Measurements from ENCODE around the gene FAAH.

Gene FAAH

DNA sequence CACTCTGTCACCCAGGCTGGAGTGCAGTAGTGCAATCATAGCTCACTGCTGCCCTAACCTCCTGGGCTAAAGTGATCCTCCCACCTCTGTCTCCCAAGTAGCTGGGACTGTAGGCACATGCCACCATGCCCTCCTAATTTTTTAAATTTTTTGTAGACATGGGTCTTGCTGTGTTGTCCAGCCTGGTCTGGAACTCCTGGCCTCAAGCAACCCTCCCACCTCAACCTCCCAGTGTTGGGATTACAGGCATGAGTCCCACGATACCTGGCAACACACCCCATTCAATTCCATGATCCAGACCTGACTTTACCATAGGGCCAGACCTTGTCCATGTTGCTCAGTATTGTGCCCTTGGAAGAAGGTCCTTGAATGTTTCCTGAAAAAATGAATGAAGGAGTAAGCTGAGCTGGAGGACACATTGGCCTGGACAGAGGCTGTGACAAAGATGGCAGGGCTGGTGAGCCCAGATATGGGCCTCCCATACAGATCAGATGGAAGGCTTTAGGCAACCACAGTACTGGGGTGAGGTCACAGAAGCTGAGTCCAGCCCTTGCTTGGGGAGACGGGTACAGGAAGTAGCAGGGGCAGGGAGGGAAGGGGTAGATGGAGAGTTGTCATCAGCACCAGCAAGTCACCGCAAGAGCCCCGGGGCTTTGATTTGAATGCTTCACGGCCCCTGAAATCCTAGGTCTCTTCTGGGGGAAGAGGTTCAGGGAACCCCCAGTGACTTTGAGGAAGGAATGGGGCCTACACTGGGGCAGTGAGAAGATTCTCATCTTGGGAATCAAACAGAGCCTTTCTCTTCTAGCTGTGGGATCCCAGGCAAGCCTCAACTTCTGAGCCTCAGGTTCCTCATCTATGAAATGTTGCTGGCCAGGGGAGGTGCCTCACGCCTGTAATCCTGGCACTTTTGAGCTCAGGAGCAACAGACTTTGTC lies 55.4 kb downstream of the FAAH start:
- DNase-seq (ENCODE audit: low read depth, low spot score) = no peak
- peaks cover 11% of the 10 kb centered on the region; the same call in 1 of the 2 replicates for H3K4me1 ChIP-seq (ENCODE audit: control insufficient read depth, insufficient read depth, low read length)
- no peak overlapping the region for H3K4me3 ChIP-seq (ENCODE audit: low read length)
- no peak overlapping the region for H3K27ac ChIP-seq (ENCODE audit: low read length)
- no CpG with 5 or more reads among the region's 6 CpGs for WGBS (ENCODE audit: insufficient coverage, insufficient read length)
- H3K27me3 ChIP-seq (ENCODE audit: control insufficient read depth, insufficient read depth, low read length) = peaks cover 63% of the 10 kb centered on the region
- H3K36me3 ChIP-seq (ENCODE audit: control insufficient read depth, insufficient read depth, low read length) = no peaks in the 10 kb centered on the region
- no peaks in the 10 kb centered on the region for H3K9me3 ChIP-seq (ENCODE audit: control insufficient read depth, insufficient read depth, low read length)

DNA sequence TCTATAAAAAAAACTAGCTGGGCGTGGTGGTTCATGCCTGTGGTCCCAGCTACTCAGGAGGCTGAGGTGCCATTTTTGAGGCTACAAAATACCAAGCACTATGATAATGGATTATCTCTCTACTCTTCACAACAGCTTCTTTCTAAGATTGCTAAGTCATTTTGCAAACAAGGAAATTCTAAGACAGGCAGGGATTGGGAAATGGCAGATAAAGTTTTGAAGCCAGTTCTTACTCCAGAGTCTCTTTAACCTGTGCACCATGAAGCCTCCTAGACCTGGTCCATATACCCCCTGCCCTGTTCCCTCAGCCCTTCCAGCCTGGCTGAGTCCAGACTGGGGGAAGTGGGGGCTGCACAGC lies 56.0 kb downstream of the FAAH start:
- H3K9me3 ChIP-seq (ENCODE audit: control insufficient read depth, insufficient read depth, low read length) = no peaks in the 10 kb centered on the region
- H3K4me1 ChIP-seq (ENCODE audit: control insufficient read depth, insufficient read depth, low read length) = peaks cover 11% of the 10 kb centered on the region; the same call in 1 of the 2 replicates
- no peak overlapping the region for H3K4me3 ChIP-seq (ENCODE audit: low read length)
- no peaks in the 10 kb centered on the region for H3K36me3 ChIP-seq (ENCODE audit: control insufficient read depth, insufficient read depth, low read length)
- no peak overlapping the region for H3K27ac ChIP-seq (ENCODE audit: low read length)
- DNase-seq (ENCODE audit: low read depth, low spot score) = no peak
- H3K27me3 ChIP-seq (ENCODE audit: control insufficient read depth, insufficient read depth, low read length) = peaks cover 66% of the 10 kb centered on the region
- no CpG with 5 or more reads among the region's 1 CpG for WGBS (ENCODE audit: insufficient coverage, insufficient read length)

DNA sequence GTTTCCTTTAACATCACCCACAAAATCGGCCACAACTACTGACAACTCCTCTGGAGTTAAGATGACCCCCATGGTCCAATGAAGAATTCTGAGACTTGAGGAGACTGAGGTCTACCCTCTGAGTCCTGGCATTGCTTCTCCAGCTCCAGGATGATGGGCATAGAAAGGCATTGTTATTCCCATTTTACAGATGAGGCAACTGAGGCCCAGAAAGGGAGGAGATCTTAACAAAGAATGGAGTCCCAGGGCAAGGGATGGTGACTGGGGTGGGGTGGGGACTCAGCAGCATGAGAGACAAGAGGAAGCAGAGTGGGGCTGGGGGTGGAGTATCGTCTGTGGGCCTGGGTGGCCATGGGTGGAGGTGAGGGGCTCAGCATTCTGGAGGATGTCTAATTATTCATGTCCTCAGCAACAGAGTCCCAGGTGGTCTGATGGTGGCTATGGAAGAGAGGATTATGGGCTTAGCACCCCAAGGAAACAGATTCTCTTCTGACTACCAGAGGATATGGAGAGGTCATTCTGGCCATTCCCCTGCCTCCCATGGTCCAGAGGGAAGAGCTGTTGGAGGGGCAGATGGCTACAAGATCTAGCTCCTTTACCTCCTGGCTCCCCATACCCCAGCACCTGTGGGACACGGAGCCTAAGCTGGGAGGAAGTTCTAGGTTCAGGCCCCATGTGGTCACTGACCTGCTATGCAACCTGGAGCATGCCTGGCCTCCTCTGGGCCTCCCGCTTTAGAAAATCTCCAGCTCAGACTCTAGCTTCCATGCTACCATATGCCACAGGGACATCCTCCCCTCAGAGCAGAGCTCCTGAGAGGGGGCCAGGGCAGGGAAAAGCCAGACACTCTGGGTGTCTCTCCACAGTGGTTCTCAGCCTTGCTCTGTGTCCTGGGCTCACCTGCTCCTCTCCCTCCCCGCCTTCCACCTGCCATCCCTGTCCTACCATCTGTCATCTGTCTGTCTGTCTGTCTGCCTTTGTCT lies 58.1 kb downstream of the FAAH start:
- Histone ChIP-seq H3K9me3 (ENCODE audit: control insufficient read depth, insufficient read depth, low read length) (no peaks in the 10 kb centered on the region), H3K27me3 (ENCODE audit: control insufficient read depth, insufficient read depth, low read length) (peaks cover 62% of the 10 kb centered on the region)
- no peak for DNase-seq (ENCODE audit: low read depth, low spot score)

DNA sequence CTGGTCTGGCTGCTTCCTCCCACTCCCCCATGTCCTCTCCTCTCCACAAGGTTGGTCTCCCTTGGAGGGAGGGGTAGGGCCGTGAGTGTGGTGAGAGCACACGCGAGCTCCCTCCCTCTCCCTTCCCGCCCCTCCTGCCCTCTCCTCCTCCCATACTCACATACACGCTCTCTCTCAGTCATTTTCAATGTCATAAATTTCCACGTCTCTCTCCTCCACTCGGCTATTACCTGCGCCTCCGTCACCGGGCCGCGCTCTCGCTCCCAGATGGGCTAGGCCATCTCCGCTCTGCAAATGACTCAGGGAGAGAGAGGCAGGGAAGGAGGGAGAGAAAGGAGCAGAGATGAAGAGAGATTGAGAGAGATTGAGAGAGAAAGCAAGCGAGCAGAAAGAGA lies 58.8 kb downstream of the FAAH start:
- H3K4me1 ChIP-seq (ENCODE audit: control insufficient read depth, insufficient read depth, low read length) = peaks cover 6% of the 10 kb centered on the region; the same call in 1 of the 2 replicates

More for the DNA sequence above, 58.1 kb downstream of the FAAH start:
- H3K4me1 ChIP-seq (ENCODE audit: control insufficient read depth, insufficient read depth, low read length) = peaks cover 6% of the 10 kb centered on the region; the same call in 1 of the 2 replicates
- H3K4me3 ChIP-seq (ENCODE audit: low read length) = no peak overlapping the region
- WGBS (ENCODE audit: insufficient coverage, insufficient read length) = no CpG with 5 or more reads among the region's 5 CpGs
- H3K36me3 ChIP-seq (ENCODE audit: control insufficient read depth, insufficient read depth, low read length) = no peaks in the 10 kb centered on the region
- no peak overlapping the region for H3K27ac ChIP-seq (ENCODE audit: low read length)

DNA sequence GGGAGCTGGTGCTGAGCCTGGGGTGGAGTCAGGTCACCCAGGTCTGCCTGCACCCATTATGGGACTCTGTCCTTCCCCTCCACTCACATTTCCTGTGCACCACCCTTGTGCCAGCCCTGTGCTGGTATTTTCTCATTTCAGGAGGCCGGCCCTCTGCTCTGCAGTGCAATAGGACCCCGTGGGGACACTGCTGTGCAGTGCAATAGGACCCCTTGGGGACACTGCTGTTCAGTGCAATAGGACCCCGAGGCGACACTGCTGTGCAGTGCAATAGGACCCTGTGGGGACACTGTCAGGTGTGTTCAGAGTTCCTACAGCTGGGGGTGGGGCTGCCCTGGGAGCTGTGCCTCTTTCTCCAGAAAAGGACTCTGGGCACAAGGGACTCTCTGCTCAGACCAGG lies 59.3 kb downstream of the FAAH start:
- Histone ChIP-seq H3K36me3 (ENCODE audit: control insufficient read depth, insufficient read depth, low read length) (no peaks in the 10 kb centered on the region), H3K4me3 (ENCODE audit: low read length) (no peak overlapping the region), H3K9me3 (ENCODE audit: control insufficient read depth, insufficient read depth, low read length) (no peaks in the 10 kb centered on the region), H3K27me3 (ENCODE audit: control insufficient read depth, insufficient read depth, low read length) (peaks cover 54% of the 10 kb centered on the region), H3K4me1 (ENCODE audit: control insufficient read depth, insufficient read depth, low read length) (peaks cover 6% of the 10 kb centered on the region; the same call in 1 of the 2 replicates), H3K27ac (ENCODE audit: low read length) (no peak overlapping the region)
- no CpG with 5 or more reads among the region's 4 CpGs for WGBS (ENCODE audit: insufficient coverage, insufficient read length)
- no peak for DNase-seq (ENCODE audit: low read depth, low spot score)

More for the DNA sequence above, 58.8 kb downstream of the FAAH start:
- Histone ChIP-seq H3K27ac (ENCODE audit: low read length) (no peak overlapping the region), H3K4me3 (ENCODE audit: low read length) (no peak overlapping the region), H3K27me3 (ENCODE audit: control insufficient read depth, insufficient read depth, low read length) (peaks cover 55% of the 10 kb centered on the region), H3K9me3 (ENCODE audit: control insufficient read depth, insufficient read depth, low read length) (no peaks in the 10 kb centered on the region), H3K36me3 (ENCODE audit: control insufficient read depth, insufficient read depth, low read length) (no peaks in the 10 kb centered on the region)
- no peak for DNase-seq (ENCODE audit: low read depth, low spot score)
- WGBS (ENCODE audit: insufficient coverage, insufficient read length) = no CpG with 5 or more reads among the region's 15 CpGs

DNA sequence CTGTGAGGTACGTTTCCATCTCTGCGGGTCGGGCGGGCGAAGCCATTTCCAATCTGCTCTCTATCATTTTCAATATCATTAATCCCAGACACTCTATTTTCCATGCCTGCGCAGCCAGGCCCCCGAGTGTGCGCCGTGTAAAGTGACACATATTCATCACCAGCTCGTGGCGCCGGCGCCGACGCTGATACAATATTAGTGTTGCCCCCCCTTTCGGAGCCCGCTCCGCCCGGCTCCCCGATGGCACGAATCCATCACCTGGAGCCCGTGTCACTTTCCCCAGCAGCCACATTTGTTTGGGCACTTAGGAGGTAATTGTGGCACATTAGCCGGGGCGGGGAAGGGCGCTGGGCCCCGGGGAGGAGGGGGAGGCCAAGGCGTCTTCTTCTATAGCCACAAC lies 61.8 kb downstream of the FAAH start:
- Histone ChIP-seq H3K27me3 (ENCODE audit: control insufficient read depth, insufficient read depth, low read length) (peaks cover 29% of the 10 kb centered on the region), H3K36me3 (ENCODE audit: control insufficient read depth, insufficient read depth, low read length) (no peaks in the 10 kb centered on the region), H3K27ac (ENCODE audit: low read length) (no peak overlapping the region), H3K4me3 (ENCODE audit: low read length) (no peak overlapping the region), H3K4me1 (ENCODE audit: control insufficient read depth, insufficient read depth, low read length) (peaks cover 3% of the 10 kb centered on the region; the same call in 1 of the 2 replicates), H3K9me3 (ENCODE audit: control insufficient read depth, insufficient read depth, low read length) (no peaks in the 10 kb centered on the region)
- no CpG with 5 or more reads among the region's 27 CpGs for WGBS (ENCODE audit: insufficient coverage, insufficient read length)
- no peak for DNase-seq (ENCODE audit: low read depth, low spot score)

DNA sequence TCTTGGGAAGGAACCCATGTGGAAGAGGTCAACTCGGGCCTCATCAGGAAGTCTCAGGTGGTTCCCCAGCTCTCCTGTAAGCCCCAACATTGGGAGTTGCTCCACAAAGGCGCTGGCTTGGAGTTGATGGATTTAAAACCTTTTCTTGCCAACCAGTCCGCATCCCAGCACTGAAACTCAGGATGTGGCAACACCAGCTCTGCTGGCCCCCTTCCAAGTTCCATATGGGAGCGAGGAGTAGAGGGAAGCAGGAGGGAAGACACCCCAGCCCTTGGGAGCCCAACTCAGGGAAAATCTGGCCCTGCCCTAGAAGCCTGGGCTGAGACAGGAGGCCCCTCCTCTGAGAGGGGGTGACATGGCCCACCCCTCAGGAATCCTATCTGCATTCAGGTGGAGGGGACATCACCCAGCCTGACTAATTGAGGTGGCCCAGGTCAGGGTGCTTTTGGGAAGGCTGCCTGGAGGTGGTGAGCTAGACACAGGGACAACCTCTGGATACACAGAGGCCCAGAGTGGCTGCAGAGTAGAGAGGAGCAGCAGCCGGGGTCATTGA lies 62.4 kb downstream of the FAAH start:
- H3K36me3 ChIP-seq (ENCODE audit: control insufficient read depth, insufficient read depth, low read length) = no peaks in the 10 kb centered on the region
- H3K4me1 ChIP-seq (ENCODE audit: control insufficient read depth, insufficient read depth, low read length) = peaks cover 3% of the 10 kb centered on the region; the same call in 1 of the 2 replicates
- DNase-seq (ENCODE audit: low read depth, low spot score) = no peak
- no peaks in the 10 kb centered on the region for H3K9me3 ChIP-seq (ENCODE audit: control insufficient read depth, insufficient read depth, low read length)
- peaks cover 24% of the 10 kb centered on the region; the same call in 1 of the 2 replicates for H3K27me3 ChIP-seq (ENCODE audit: control insufficient read depth, insufficient read depth, low read length)
- no CpG with 5 or more reads among the region's 5 CpGs for WGBS (ENCODE audit: insufficient coverage, insufficient read length)
- no peak overlapping the region for H3K4me3 ChIP-seq (ENCODE audit: low read length)
- no peak overlapping the region for H3K27ac ChIP-seq (ENCODE audit: low read length)

DNA sequence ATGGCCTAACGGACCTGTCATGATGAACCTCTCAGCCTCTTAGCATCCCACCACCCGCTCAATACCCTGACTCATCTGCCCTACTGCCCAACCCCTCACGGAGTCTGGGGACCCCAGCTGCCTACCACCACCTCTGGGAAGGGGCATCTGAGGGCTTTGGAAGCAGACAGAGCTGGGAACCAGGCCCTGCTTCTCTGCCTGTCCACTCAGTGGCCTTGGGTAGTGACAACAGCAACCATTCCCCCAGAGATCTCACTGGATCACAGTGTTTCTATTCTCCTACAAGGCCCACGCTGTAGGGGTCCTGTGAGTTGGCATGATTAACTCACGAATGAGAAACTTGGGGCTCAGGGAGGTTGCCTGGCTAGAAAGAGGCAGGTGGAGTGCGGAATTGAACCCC lies 63.1 kb downstream of the FAAH start:
- DNase-seq (ENCODE audit: low read depth, low spot score) = no peak
- no peaks in the 10 kb centered on the region for H3K9me3 ChIP-seq (ENCODE audit: control insufficient read depth, insufficient read depth, low read length)
- no peak overlapping the region for H3K4me3 ChIP-seq (ENCODE audit: low read length)
- H3K27me3 ChIP-seq (ENCODE audit: control insufficient read depth, insufficient read depth, low read length) = peaks cover 18% of the 10 kb centered on the region; the same call in 1 of the 2 replicates
- no peak overlapping the region for H3K27ac ChIP-seq (ENCODE audit: low read length)
- no peaks in the 10 kb centered on the region for H3K36me3 ChIP-seq (ENCODE audit: control insufficient read depth, insufficient read depth, low read length)
- no CpG with 5 or more reads among the region's 6 CpGs for WGBS (ENCODE audit: insufficient coverage, insufficient read length)
- H3K4me1 ChIP-seq (ENCODE audit: control insufficient read depth, insufficient read depth, low read length) = peaks cover 3% of the 10 kb centered on the region; the same call in 1 of the 2 replicates

DNA sequence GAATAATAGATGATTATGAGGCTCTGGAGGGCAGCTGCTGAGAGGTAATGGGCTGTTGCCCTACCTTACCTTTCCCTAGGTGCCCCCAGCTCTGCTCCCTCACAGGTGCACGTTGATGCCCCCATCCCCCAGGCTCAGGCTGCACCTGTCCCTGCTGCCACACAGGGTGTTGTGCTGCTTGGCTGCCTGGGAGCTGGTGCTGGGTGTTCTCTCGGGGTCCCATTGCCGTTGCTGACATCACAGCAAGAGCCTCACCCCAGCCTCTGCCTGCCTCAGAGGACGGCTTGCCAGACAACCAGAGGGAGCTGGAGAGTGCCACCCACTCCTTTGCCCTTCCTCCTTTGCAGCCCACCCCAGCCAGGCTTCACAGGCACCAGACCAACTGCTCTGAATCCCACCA lies 64.1 kb downstream of the FAAH start:
- DNase-seq (ENCODE audit: low read depth, low spot score) = no peak
- no CpG with 5 or more reads among the region's 4 CpGs for WGBS (ENCODE audit: insufficient coverage, insufficient read length)
- Histone ChIP-seq H3K27me3 (ENCODE audit: control insufficient read depth, insufficient read depth, low read length) (peaks cover 9% of the 10 kb centered on the region; the same call in 1 of the 2 replicates), H3K4me1 (ENCODE audit: control insufficient read depth, insufficient read depth, low read length) (peaks cover 3% of the 10 kb centered on the region; the same call in 1 of the 2 replicates), H3K36me3 (ENCODE audit: control insufficient read depth, insufficient read depth, low read length) (no peaks in the 10 kb centered on the region), H3K27ac (ENCODE audit: low read length) (no peak overlapping the region), H3K4me3 (ENCODE audit: low read length) (no peak overlapping the region), H3K9me3 (ENCODE audit: control insufficient read depth, insufficient read depth, low read length) (no peaks in the 10 kb centered on the region)

DNA sequence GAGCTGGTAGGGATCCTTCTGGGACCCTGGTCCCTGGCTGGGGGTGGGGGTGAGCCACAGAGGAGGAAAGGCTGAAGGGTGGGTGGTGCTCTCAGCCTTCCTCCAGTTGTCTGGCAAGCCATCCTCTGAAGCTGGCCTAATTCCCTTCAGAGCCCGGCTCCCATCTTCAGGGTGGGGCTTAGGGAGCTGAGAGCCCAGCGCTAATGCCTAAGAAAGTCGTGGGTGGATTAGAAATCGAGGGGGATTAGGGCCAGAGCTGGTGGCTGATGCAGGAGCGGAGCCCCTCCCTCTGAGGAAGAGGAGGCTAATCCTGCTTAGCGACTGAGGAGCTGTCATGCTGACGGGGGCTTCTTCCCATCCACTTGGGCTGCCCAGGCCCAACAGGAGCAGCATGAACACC lies 64.7 kb downstream of the FAAH start:
- no peaks in the 10 kb centered on the region for H3K9me3 ChIP-seq (ENCODE audit: control insufficient read depth, insufficient read depth, low read length)
- H3K4me3 ChIP-seq (ENCODE audit: low read length) = no peak overlapping the region
- no peak overlapping the region for H3K27ac ChIP-seq (ENCODE audit: low read length)
- peaks cover 5% of the 10 kb centered on the region; the same call in 1 of the 2 replicates for H3K27me3 ChIP-seq (ENCODE audit: control insufficient read depth, insufficient read depth, low read length)
- WGBS (ENCODE audit: insufficient coverage, insufficient read length) = no CpG with 5 or more reads among the region's 7 CpGs
- DNase-seq (ENCODE audit: low read depth, low spot score) = no peak
- H3K4me1 ChIP-seq (ENCODE audit: control insufficient read depth, insufficient read depth, low read length) = no peaks in the 10 kb centered on the region
- H3K36me3 ChIP-seq (ENCODE audit: control insufficient read depth, insufficient read depth, low read length) = no peaks in the 10 kb centered on the region

Data from iPS DF 6.9 (cell line).